ENCODE data around the gene TXNRD3.
"Not testable (repeated sequence)": the region's sequence is repeated elsewhere in the genome, so short reads cannot be mapped to it uniquely, and the experiment has no call there.

Gene TXNRD3

GRCh38 chr3:126607214-126607908 is 47.6 kb downstream of the TXNRD3 start:
- in situ Hi-C loops (cut with HindIII; ENCODE audit: low sequenced_read_pairs) = no loop called here

- in situ Hi-C loops (cut with HindIII; ENCODE audit: low sequenced_read_pairs) = no loop called here
These were observed 48.9 kb downstream of the TXNRD3 start for GRCh38 chr3:126606001-126606400.

- in situ Hi-C loops (cut with HindIII; ENCODE audit: low sequenced_read_pairs) = no loop called here
These were observed 50.2 kb downstream of the TXNRD3 start for GRCh38 chr3:126604691-126605090.

GRCh38 chr3:126599101-126599500 is 55.8 kb downstream of the TXNRD3 start:
- in situ Hi-C loops (cut with HindIII; ENCODE audit: low sequenced_read_pairs) = no loop called here

- in situ Hi-C loops (cut with HindIII; ENCODE audit: low sequenced_read_pairs) = not testable (repeated sequence)
These were observed 59.4 kb downstream of the TXNRD3 start for GRCh38 chr3:126595479-126595878.

- in situ Hi-C loops (cut with HindIII; ENCODE audit: low sequenced_read_pairs) = not testable (repeated sequence)
These were observed 63.4 kb downstream of the TXNRD3 start for GRCh38 chr3:126591515-126591914.

- in situ Hi-C loops (cut with HindIII; ENCODE audit: low sequenced_read_pairs) = no loop called here
These were observed 72.6 kb downstream of the TXNRD3 start for GRCh38 chr3:126582311-126582710.

GRCh38 chr3:126581569-126581968 is 73.4 kb downstream of the TXNRD3 start:
- in situ Hi-C loops (cut with HindIII; ENCODE audit: low sequenced_read_pairs) = no loop called here

- in situ Hi-C loops (cut with HindIII; ENCODE audit: low sequenced_read_pairs) = no loop called here
These were observed 74.2 kb downstream of the TXNRD3 start for GRCh38 chr3:126580746-126581145.

- in situ Hi-C loops (cut with HindIII; ENCODE audit: low sequenced_read_pairs) = no loop called here
These were observed 76.2 kb downstream of the TXNRD3 start for GRCh38 chr3:126578702-126579101.

- in situ Hi-C loops (cut with HindIII; ENCODE audit: low sequenced_read_pairs) = no loop called here
These were observed 77.7 kb downstream of the TXNRD3 start for GRCh38 chr3:126577261-126577660.

GRCh38 chr3:126573492-126574117 is 81.3 kb downstream of the TXNRD3 start:
- in situ Hi-C loops (cut with HindIII; ENCODE audit: low sequenced_read_pairs) = no loop called here

GRCh38 chr3:126571078-126571477 is 83.8 kb downstream of the TXNRD3 start:
- in situ Hi-C loops (cut with HindIII; ENCODE audit: low sequenced_read_pairs) = no loop called here

GRCh38 chr3:126570103-126570541 is 84.8 kb downstream of the TXNRD3 start:
- in situ Hi-C loops (cut with HindIII; ENCODE audit: low sequenced_read_pairs) = no loop called here

GRCh38 chr3:126569390-126569975 is 85.4 kb downstream of the TXNRD3 start:
- in situ Hi-C loops (cut with HindIII; ENCODE audit: low sequenced_read_pairs) = no loop called here

GRCh38 chr3:126568776-126569342 is 86.1 kb downstream of the TXNRD3 start:
- in situ Hi-C loops (cut with HindIII; ENCODE audit: low sequenced_read_pairs) = no loop called here

GRCh38 chr3:126567696-126568438 is 87.1 kb downstream of the TXNRD3 start:
- in situ Hi-C loops (cut with HindIII; ENCODE audit: low sequenced_read_pairs) = no loop called here

GRCh38 chr3:126562737-126563276 is 92.1 kb downstream of the TXNRD3 start:
- in situ Hi-C loops (cut with HindIII; ENCODE audit: low sequenced_read_pairs) = no loop called here

GRCh38 chr3:126558336-126559071 is 96.4 kb downstream of the TXNRD3 start, which contains the start of gene C3orf22:
TSS of gene C3orf22 (minus strand) at chr3:126558932. CDS start at chr3:126553390, 5,542 bp downstream.
- in situ Hi-C loops (cut with HindIII; ENCODE audit: low sequenced_read_pairs) = no loop called here

GRCh38 chr3:126557761-126558160 is 97.2 kb downstream of the TXNRD3 start:
- in situ Hi-C loops (cut with HindIII; ENCODE audit: low sequenced_read_pairs) = no loop called here

All from DLD1 (cell line).